GM18861 (cell line): ENCODE data around the gene NTN3.
"Not testable (repeated sequence)": the region's sequence is repeated elsewhere in the genome, so short reads cannot be mapped to it uniquely, and the experiment has no call there.

Source experiments
- ATAC-seq: cut with Tn5 transposase; IDR thresholded peaks from one replicate; pipeline ENCODE4 v1.9.1; 2021; ENCODE audit not compliant: unreplicated experiment

NTN3 gene

DNA sequence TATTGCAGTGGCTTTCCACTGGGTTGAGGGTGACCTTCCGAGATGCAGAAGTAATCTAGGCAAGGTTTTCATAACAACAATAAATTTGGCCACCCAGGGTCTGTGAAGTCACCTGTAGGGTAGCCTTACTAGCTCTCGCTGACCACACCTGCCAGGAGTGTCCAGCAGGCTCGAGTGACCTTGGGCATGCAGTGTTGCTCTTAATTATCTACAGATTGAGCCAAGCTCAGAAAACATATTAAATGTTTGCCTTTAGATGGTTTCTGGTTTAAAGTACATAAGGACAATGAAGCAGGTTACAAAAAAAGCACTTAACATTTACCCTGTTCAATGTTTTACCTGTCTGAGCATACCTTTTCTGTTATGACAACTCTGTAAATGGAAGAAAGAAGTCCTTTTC lies 5.6 kb downstream of the NTN3 start:
- ATAC-seq, result no peak

DNA sequence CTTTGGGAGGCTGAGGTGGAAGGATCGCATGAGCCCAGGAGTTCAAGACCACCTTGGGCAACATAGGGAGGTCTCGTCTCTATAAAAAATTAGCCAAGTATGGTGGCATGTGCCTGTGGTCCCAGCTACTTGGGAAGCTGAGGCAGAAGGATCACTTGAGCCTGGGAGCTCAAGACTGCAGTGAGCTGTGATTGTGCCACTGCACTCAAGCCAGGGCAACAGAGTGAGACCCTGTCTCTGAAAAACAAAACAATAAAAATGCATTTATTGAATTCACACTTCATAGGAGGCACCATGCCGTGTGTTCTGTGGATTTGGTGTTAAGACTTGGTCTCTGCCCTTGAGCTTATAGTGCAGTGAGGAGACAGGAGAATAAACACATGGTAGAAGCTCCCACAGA lies 6.2 kb downstream of the NTN3 start:
- no peak for ATAC-seq

DNA sequence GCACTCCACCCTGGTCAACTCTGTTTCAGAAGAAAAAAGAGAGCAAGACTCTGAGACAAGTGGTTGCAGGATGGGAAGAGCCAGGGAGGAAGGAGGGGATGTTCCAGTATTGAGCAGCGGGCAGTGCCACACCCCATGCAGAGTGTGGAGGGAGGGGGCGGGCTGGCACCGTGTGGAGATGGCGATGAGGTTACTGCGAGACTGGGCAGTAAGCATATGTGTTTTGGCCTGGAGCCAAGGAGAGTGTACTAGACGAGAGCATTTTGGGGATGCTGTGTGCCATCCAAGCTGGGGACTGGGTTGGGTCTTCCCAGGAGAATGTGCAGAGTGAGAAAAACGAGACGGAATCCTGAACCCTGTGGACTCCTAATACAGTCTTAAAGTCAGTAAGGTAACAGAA lies 7.2 kb downstream of the NTN3 start:
- no peak for ATAC-seq

DNA sequence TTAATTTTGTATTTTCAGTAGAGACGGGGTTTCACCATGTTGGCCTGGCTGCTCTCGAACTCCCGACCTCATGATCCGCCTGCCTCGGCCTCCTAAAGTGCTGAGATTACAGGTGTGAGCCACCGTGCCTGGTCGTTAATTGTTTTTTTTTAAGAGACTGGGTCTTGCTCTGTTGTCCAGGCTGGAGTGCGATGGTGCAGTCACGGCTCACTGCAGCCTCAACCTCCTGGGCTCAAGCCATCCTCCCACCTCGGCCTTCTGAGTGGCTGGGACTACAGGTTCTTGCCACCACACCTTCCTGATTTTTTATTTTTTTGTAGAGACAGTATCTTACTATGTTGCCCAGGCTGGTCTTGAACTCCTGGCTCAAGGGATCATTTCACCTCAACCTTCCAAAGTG lies 8.9 kb downstream of the NTN3 start:
- not testable (repeated sequence) for ATAC-seq

DNA sequence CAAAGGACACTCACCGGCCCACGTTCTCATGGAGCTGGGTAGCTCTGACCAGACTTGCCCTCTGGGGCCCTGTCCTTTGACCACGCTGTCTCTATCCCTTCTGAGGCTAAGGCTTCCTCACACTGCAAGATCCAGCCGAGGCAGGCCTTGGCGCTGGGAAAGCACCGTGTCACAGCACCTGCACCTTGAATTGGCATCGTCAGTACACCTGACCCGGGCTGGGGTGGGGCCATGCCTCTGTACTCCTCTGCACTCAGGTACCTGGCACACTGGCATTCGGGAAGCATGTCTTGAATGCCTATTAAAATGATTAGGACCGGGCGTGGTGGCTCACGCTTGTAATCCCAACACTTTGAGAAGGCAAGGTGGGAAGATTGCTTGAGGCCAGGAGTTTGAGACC lies 9.9 kb downstream of the NTN3 start:
- no peak for ATAC-seq

DNA sequence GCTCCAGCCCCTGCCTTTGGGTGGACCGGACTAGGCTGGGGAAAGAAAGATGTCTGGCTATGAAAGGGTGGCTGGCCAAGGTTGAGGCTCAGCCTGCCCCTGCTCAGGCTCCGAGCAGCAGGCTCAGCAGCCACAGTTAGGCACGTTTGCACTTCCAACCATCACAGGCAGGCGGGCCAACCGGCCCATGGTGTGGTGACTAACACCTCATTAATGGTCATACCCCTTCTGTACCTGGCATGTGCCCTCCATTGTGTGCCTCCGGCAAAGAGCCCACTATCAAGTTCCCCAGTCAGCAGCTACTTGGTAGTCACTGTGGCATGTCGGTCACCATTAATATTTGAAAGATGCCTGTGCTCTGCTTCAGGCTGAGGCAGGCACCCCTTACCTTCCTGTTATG lies 10.6 kb downstream of the NTN3 start:
- ATAC-seq, result no peak

DNA sequence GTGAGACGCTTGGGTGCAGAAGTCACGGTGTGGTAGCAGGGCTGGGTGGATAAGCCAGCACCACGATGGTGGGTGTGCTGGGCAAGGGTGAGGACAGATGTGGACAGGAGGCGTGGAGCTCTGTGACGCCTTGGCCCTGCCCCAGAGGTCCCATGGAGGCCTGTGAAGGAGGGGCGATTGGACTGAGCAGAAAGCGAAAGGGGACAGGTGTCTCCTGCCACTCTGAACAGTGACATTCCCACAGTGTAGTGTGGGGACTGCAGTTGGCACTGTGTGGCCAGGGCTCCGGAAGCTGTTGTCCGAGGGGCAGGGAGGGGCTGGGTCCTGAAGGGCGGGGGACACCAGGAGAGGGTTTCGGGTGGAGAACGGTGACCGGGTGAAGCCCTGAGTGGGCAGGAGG lies 11.2 kb downstream of the NTN3 start:
- ATAC-seq, result no peak

DNA sequence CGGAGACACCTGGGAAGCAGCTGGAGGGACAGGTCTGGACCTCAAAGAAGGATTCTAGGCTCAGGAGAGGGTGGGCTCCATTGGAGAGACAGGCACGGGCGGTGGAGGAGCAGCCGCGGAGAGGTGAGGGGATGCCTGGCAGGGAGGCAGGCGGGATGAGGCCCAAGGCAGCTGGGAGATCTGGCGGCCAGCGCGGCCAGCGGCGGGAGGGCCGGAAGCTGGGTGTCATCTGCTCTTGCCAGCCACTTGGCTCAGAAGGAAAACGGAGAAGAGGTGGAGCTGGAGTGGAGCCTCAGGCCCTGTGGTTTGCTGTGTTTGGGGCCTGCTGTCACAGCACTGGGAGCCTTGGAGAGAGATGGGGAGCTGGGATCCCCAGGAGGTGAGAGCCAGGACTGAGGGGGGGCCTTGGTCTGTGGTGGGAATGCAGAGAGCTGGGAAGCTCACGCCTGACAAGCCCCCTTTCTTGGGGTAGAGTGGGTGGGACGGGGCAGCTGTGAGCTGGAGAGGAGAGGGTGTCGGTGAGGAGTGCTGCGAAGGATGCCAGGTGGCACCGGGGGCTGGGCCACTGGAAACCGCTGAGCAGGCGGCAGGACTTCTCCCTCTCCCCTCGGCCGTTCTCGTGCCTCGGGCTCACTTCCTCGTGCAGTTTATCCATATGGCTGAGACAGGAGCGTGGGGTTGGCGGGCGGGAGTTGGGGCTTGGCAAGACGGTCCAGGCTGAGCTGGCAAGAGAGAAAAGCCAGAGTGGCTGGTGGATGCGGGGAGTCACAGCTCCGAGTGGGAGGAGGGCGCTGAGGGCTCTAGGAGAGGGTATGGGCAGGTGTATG lies 11.8 kb downstream of the NTN3 start:
- ATAC-seq, result no peak

DNA sequence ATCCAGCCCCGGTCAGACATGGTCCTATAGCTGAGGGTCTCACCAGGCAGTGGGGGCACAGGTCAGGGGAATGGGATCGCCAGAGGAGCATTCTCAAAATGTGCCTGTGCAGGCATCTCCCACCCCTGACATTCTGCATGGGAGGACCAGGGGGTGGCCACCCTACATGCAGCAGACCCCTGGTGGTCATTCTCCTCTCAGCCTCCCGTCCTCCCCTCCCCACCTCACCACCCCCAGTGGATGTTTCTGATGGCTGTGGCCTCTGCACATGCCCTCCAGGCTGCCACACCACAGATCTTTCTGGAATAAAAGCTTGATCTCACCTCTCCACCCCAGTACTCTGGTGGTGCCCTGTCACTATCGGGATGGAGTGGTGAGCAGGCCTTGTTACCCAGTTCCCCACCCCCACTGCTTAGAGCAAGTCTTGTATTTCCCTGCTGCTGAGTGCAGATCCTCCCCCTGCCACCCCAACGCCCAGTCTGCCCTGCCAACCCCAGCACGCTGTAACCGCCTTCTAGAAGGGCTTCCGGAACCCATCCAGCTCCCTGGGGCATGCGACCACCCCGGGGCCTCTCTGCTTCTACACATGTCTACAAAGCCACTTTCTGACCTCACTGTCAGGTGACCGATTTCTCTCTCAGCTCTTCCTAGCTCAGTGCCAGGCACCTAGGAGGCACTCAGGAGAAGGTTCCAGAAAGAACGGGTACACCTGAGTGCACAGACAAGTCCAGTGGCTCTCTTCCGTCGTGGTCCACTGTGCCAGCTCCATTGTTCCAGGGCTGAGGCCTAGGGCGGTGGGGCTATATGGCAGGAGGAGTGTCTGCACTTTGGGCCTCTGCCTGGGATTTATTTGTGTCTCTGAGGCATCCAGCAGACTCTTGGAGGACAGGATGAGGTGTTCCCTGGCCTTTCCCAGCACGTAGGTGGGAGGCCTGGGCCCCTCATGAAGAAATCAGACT lies 13.1 kb downstream of the NTN3 start:
- ATAC-seq, result no peak

DNA sequence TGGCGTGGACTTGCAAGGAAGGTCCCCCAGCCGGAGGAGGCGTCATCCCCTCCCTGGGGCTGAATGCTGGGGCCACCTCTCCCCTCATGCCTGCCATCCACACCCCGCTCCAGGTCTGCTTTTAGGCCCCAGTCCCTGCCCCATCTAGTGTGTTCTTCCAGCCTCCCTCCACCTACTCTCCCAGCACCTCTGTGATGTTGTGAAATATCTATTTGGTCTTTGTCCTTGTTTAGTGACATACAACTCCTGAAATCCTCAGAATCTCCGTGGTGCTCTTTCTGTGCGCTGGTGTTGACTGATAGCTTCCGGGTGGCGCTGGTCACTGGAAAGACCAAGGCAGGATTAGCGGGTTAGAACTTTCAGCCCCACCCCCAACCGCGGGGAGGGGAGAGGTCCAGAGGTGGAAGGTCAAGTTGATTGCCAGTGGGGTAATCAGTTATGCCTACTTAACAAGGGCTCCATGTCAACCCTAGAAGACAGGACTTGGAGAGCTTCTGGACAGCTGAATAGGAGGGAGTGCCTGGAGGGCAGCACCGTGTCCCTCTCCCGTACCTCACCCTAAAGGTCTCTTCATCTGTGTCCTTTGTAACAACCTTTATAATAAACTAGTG lies 13.9 kb downstream of the NTN3 start:
- ATAC-seq, result no peak

DNA sequence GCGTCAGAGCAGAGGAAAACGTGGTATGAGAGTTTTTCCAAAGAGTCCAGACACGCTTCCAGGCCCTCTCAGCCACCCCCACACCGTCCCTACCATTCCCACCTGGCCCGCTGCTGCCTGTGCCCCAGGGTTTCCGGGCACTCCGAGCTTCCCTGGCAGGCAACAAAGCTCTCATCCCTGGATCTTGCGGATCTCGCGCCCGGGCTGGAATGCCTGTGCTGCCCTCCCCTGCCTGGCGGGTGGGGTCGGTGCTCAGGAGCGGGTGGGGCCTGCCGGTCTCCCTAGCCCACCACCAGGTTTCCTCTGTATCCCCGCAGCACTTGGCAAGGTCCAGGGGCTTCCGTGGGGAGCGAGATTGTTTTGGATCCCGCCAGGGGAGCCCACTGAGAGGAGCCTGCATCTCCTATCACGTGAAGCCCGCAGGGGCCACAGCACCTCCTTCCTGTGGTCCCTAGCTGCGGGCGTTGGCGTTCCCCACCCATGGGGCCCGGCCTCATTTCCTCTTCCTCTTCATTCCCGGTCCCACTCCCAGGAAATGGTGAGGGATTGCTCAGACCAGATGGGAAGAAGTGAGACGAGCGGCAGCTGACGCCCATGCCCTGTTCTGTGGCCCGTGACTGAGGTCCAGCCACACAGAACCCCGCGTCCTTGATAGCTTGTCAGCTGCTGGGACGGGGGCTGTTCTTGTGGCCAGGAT lies 14.9 kb downstream of the NTN3 start:
- no peak for ATAC-seq

DNA sequence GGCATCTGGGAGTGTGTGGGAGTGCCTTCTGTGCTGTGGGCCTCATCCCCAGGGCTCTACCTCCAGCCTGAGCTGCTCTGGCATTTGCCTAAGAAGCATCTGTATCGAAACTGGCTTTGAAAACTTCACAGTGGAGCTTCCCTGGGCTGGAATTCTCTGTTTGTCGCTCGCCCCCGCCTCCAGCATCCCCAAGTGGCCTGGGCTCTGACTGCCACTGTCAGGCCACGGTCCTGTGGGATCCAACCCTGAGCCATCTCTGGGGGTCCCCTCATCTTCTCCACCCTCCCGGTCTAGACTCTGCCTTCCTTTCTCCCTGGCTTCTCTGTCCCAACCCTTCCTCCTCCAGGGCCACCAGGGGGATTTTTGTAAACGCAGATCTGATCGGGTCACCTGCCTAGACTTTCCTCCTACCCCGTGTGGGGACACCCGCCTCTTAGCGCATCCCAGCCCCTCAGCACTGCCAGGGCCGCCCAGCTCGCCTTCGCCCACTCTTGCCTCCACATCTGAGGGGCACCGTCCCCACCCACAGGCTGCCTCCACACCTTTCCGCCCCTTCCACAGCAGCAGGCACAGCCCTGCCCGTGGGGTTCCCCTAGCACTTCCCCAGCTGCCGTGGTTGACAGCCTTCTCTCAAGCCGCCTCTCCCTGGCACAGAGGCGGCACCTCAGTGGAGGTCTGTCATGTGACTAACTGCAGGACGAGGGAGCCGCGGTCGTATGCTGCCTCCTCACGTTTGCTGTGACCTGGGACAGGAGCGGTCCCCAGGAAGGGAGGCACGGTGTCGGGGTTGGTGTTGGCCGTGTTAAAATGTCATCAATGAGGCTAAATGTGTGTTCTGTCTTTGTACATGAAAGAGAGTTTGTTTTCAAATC lies 15.8 kb downstream of the NTN3 start:
- ATAC-seq, result peak; percentile 75

DNA sequence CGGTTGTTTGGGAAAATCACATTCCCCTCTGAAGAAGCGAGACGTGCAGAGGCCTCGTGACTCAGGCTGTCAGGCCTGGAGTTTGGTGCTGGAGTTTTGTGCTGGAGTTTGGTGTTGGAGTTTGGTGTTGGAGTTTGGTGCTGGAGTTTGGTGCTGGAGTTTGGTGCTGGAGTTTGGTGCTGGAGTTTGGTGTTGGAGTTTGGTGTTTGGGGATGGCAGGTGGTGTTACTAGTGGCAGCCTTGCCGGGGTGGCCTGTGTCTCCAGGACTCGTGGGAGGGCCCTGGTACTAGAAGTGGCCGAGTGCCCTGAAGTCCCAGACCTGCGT lies 16.4 kb downstream of the NTN3 start:
- no peak for ATAC-seq

DNA sequence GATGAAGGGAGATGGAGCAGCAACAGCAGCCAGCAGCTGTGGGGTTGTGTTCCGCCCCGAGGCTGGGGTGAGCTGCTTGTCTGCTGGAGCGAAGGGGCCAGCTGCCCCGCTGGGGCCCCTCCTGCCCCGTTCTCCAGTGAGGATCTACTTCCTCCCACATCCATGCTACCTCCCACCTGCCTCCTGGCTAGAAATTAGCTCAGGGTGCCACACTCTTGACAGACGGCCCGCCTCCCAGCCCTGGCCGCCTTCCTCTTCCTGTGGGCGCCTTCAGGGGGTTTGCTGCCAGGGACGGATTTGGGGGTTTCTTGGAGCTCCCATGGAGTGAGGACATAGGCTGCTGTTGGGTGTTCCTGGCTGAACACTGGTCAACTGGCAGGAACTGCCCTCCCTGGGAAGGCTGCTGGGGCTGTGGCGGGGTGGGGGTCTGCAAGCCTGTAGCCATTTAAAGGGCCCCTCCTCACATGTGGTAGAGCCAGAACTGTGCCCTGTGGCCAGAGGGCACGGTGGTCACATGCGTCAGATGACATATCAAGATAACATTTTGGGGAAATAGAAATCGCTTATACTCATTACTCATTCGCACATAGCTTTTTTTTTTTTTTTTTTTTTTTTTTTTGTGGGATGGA lies 16.9 kb downstream of the NTN3 start:
- ATAC-seq, result no peak

DNA sequence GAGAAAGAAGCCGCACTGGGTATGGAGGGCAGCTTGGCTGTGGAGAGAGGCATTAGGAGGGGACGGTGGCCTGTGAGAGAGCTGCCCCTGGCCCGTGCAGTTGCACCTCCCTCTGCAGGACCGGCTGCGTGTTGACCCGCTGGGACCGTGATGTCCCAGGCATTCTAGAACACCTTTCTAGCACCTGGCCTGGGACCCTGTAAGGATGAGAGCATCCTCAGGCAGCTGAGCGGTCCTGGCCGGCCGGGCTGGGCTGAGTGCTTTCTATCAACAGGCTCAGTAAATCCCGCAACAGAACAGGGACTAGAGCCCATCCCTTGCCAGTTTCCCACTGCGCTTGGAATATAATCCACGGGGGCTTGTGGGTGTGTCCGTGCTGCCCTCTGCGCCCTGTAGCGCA lies 18.5 kb downstream of the NTN3 start:
- ATAC-seq, result no peak

DNA sequence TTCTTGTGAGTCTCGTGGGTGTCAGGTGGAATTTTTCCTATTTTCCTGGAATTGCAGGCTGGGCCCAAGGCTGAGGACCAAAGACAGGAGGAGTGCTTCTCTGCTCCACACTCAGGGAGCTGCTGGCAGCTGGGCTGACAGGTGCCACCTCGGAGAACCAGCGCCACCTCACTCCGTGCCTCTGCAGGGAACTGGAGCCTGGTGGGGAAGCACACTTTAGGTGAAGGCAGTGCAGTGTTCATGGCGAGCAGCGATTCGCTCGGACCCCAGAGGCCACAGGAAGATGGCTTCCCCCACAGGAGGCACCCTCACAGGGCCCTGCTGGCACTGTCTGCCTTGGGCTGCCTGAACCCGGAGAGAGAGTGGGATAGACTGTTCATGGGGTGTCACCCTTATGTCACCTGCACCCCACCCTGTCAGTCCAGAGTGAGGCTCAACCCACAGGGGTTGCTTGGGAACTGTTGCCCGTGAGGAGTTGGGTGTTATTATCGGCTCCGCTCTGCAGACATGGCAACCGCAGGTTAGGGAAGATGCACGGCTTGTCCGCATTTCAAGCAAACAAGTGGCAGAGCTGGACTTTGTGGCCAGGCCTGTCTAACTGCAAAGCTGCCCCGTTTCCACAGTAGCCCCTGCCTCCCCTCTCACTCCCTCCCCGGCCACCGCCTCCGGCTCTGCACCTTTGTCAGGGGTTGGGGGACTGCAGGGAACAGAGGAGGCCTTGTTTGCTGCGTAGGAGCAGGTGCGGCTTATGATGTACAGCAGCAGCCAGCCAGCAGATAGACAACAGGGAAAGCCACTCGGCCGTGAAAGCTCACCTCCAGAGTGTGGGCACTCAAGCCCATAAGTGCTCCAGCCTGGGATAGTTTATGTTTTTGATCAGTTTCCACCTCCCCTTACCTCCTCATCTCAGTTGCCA lies 19.4 kb downstream of the NTN3 start:
- no peak for ATAC-seq

DNA sequence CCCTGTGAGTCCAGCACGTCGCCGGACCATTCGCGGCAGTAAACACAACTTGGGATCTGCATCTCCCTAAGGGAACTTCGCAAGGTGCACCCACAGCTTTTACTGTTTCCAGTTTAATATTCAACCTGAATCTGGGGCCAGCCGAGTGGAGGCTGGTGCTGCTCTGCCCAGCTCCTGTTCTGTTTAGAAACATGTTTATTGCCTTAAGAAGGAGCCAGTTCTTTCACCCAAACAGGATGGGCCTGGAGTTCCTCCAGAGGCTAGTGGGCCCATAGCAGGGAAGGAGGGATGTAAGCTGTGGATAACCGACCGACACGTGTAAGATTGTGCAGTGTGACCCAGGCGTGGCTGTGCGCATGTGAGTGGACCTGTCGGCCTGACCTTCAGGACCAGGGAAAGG lies 21.2 kb downstream of the NTN3 start:
- ATAC-seq, result no peak

DNA sequence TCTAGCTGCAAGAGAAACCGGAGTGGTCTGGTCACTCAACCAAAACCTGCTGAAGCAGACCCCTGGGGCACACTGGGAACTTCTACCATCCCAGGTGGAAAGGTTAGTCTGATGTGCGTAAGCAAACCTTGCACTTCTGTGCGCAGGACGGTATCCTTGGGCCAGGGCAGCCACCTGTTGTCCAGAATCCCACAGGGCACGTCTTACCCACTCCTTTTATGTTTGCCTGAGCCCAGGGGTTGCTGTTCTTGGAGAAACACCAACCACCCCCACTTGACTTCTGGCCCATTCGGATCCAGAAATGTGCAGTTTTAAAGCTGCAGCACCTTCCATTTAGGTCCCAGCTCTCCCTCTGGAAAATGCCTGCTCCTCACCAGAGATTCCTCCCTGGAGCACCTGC lies 22.5 kb downstream of the NTN3 start:
- no peak for ATAC-seq

DNA sequence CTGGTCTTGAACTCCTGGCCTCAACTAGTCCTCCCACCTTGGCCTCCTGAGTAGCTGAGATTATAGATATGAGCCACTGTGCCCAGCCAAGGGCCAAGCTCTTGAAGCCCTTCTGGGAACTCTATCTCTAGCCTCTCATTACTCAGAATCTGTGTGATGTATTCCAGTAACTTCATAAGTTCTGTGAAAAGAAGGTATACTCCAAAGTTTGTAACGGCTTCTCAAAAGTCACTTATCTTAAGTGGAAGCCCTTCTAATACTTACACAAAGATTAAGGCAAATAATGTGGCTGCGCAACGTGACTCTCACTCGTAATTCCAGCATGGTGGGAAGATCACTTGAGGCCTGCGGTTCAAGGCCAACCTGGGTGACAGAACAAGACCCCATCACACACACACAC lies 23.5 kb downstream of the NTN3 start:
- ATAC-seq, result no peak
